HEK293 (cell line): ENCODE results near the gene CRACDL.

Source experiments
- CTCF ChIA-PET: fragments of 350-600 bp; formaldehyde crosslinking; extraction: SDS; loops from one replicate; lab custom pipeline; 2021; ENCODE audit warnings: antibody characterized with exemption; lab: Yijun Ruan, JAX
- POLR2A ChIA-PET: fragments of 300-600 bp; formaldehyde crosslinking; extraction: SDS; loops from one replicate; lab custom pipeline; 2020; ENCODE audit warnings: antibody characterized with exemption, inconsistent platforms; lab: Yijun Ruan, JAX
- H3K27ac ChIP-seq: fragments of 200-500 bp; sonication (Bioruptor generic); 2 replicates; pipeline ENCODE4 v1.5.1; 2014; ENCODE audit warnings: low read depth, low read length, control low read depth, inconsistent platforms; ENCODE audit errors: extremely low read depth
- H3K36me3 ChIP-seq, 2 experiments: fragments of 200-500 bp in 1 of 2; sonication (Bioruptor generic) in 1 of 2; 1 replicate in 1 of 2; 2 replicates in 1 of 2; pipeline ENCODE4 v1.5.1; 2014 to 2017; ENCODE audit warnings: inconsistent platforms in 2 of 2, low read length in 2 of 2; ENCODE audit not compliant: control insufficient read depth in 2 of 2, insufficient read depth in 1 of 2
- H3K4me1 ChIP-seq: fragments of 200-500 bp; sonication (Bioruptor generic); 2 replicates; pipeline ENCODE4 v1.5.1; 2014; ENCODE audit warnings: mild to moderate bottlenecking, low read length, inconsistent platforms; ENCODE audit not compliant: control insufficient read depth, insufficient read depth
- H3K4me3 ChIP-seq: 2 replicates; pipeline ENCODE4 v1.5.1; 2011; ENCODE audit warnings: low read depth, mild to moderate bottlenecking, control low read depth, low read length, moderate library complexity
- H3K9me3 ChIP-seq: fragments of 200-500 bp; sonication (Bioruptor generic); 2 replicates; pipeline ENCODE4 v1.5.1; 2014; ENCODE audit warnings: low read depth, low read length, inconsistent platforms; ENCODE audit not compliant: control insufficient read depth, insufficient read depth
- AEBP2 ChIP-seq: fragments of 450-650 bp; formaldehyde crosslinking; IDR thresholded peaks from 2 replicates; pipeline ENCODE4 v1.5.1; 2016; ENCODE audit warnings: missing biosample characterization, missing genetic modification characterization, borderline replicate concordance
- BCL11A ChIP-seq: fragments of 450-650 bp; formaldehyde crosslinking; IDR thresholded peaks from 2 replicates; pipeline ENCODE4 v1.5.1; 2016; ENCODE audit warnings: low read depth, missing biosample characterization, missing genetic modification characterization
- BCL11B ChIP-seq: fragments of 450-650 bp; formaldehyde crosslinking; IDR thresholded peaks from 2 replicates; pipeline ENCODE4 v1.5.1; 2016; ENCODE audit warnings: low read depth, missing biosample characterization, missing genetic modification characterization
- ELK4 ChIP-seq: IDR thresholded peaks from 2 replicates; pipeline ENCODE4 v1.6.1; 2011; ENCODE audit warnings: mild to moderate bottlenecking, low read depth, low read length, borderline replicate concordance
- HOXD13 ChIP-seq: sonication (generic); formaldehyde crosslinking; IDR thresholded peaks from 2 replicates; pipeline ENCODE4 v1.8.0; 2022; ENCODE audit warnings: missing genetic modification reagents, borderline replicate concordance
- IKZF3 ChIP-seq: fragments of 450-650 bp; IDR thresholded peaks from 2 replicates; pipeline ENCODE4 v1.5.0; 2018; ENCODE audit warnings: missing biosample characterization, mild to moderate bottlenecking, missing genetic modification characterization, moderate library complexity
- INSM2 ChIP-seq: fragments of 450-650 bp; formaldehyde crosslinking; IDR thresholded peaks from 2 replicates; pipeline ENCODE4 v1.5.1; 2016; ENCODE audit warnings: missing biosample characterization, missing genetic modification characterization
- MEIS1 ChIP-seq: sonication (generic); formaldehyde crosslinking; IDR thresholded peaks from 2 replicates; pipeline ENCODE4 v1.8.1; 2022; ENCODE audit warnings: missing genetic modification reagents, mild to moderate bottlenecking, borderline replicate concordance
- ZBTB20 ChIP-seq: fragments of 450-650 bp; formaldehyde crosslinking; IDR thresholded peaks from 2 replicates; pipeline ENCODE4 v1.5.1; 2016; ENCODE audit warnings: missing biosample characterization, missing genetic modification characterization
- ZNF221 ChIP-seq: fragments of 450-650 bp; formaldehyde crosslinking; IDR thresholded peaks from 2 replicates; pipeline ENCODE4 v1.5.1; 2017; ENCODE audit warnings: missing biosample characterization, missing genetic modification characterization, borderline replicate concordance
- ZNF274 ChIP-seq, 2 experiments: fragments of 200-500 bp in 1 of 2; fragments of 450-650 bp in 1 of 2; sonication (Bioruptor generic) in 1 of 2; formaldehyde crosslinking in 1 of 2; IDR thresholded peaks; 2 replicates each; pipeline versions ENCODE4 v1.5.1 to v1.6.1; 2014 to 2016; ENCODE audit warnings: borderline replicate concordance in 1 of 2, inconsistent platforms in 1 of 2, low read length in 1 of 2, missing biosample characterization in 1 of 2, missing genetic modification characterization in 1 of 2
- ZNF426 ChIP-seq: fragments of 450-650 bp; formaldehyde crosslinking; IDR thresholded peaks from 2 replicates; pipeline ENCODE4 v1.5.1; 2017; ENCODE audit warnings: missing biosample characterization, missing genetic modification characterization, mild to moderate bottlenecking, inconsistent platforms, moderate library complexity
- ZNF518A ChIP-seq: fragments of 450-650 bp; formaldehyde crosslinking; conservative IDR thresholded peaks from 2 replicates; pipeline ENCODE4 v1.5.1; 2016; ENCODE audit warnings: low read depth, missing biosample characterization, missing genetic modification characterization
- ZNF623 ChIP-seq: fragments of 450-650 bp; formaldehyde crosslinking; IDR thresholded peaks from 2 replicates; pipeline ENCODE4 v1.5.1; 2016; ENCODE audit warnings: missing biosample characterization, missing genetic modification characterization
- ZNF791 ChIP-seq: fragments of 450-650 bp; formaldehyde crosslinking; IDR thresholded peaks from 2 replicates; pipeline ENCODE4 v1.5.1; 2016; ENCODE audit warnings: missing biosample characterization, missing genetic modification characterization
- TF ChIP-seq, protein P1 (sequence below): fragments of 450-650 bp; formaldehyde crosslinking; IDR thresholded peaks from 2 replicates; pipeline ENCODE4 v1.5.1; 2016; ENCODE audit warnings: missing biosample characterization, missing genetic modification characterization, borderline replicate concordance
- TF ChIP-seq, protein P2 (sequence below): fragments of 450-650 bp; formaldehyde crosslinking; IDR thresholded peaks from 2 replicates; pipeline ENCODE4 v1.5.1; 2016; ENCODE audit warnings: missing biosample characterization, missing genetic modification characterization

CRACDL gene

DNA sequence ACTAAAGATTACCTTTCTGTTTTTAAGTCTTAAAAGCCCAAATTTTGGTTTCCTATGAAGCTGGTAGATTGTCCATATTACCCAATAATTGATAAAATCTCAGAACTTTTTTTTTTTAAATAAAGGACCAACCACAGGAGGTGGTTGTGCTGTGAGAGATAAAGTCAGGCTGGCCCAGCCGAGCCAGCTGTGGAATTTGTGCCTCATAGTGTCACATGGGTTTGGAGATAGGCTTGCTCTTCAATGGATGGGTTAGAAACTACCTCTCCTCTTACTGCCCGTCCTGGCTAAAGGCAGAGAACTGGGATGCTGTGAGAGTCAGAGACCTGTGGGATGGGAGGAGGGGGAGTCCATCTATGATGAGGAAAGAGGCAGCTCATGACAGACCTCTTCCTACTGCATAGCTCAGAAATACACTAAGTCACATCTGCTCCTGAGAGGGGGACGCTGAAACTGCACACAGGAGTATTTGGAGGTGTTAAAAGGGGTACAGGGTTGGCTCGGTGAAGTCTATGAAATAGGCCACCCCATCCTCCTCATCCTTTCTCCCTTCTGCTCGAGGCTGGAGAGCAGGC lies 105.4 kb downstream of the CRACDL start (continued):
- TF ChIP-seq, protein P1, sequence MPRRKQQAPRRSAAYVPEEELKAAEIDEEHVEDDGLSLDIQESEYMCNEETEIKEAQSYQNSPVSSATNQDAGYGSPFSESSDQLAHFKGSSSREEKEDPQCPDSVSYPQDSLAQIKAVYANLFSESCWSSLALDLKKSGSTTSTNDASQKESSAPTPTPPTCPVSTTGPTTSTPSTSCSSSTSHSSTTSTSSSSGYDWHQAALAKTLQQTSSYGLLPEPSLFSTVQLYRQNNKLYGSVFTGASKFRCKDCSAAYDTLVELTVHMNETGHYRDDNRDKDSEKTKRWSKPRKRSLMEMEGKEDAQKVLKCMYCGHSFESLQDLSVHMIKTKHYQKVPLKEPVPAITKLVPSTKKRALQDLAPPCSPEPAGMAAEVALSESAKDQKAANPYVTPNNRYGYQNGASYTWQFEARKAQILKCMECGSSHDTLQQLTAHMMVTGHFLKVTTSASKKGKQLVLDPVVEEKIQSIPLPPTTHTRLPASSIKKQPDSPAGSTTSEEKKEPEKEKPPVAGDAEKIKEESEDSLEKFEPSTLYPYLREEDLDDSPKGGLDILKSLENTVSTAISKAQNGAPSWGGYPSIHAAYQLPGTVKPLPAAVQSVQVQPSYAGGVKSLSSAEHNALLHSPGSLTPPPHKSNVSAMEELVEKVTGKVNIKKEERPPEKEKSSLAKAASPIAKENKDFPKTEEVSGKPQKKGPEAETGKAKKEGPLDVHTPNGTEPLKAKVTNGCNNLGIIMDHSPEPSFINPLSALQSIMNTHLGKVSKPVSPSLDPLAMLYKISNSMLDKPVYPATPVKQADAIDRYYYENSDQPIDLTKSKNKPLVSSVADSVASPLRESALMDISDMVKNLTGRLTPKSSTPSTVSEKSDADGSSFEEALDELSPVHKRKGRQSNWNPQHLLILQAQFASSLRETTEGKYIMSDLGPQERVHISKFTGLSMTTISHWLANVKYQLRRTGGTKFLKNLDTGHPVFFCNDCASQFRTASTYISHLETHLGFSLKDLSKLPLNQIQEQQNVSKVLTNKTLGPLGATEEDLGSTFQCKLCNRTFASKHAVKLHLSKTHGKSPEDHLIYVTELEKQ (tag by site-specific recombination): no peak
- no peak for TF ChIP-seq ZNF221 (tag by site-specific recombination)
- TF ChIP-seq ZNF791: no peak
- TF ChIP-seq HOXD13 (CRISPR knock-in tag): no peak
- no peak for TF ChIP-seq ZNF518A (tag by site-specific recombination)
- no peak for TF ChIP-seq INSM2
- TF ChIP-seq BCL11A (tag by site-specific recombination): no peak
- TF ChIP-seq BCL11B (tag by site-specific recombination): no peak
- TF ChIP-seq ZNF274 (IDR thresholded peaks at IDR 0.05; ENCODE audit: low read length): no peak
- TF ChIP-seq ZNF274 (tag by site-specific recombination; IDR thresholded peaks at IDR 0.05; ENCODE audit: borderline replicate concordance): no peak
- TF ChIP-seq, protein P2, sequence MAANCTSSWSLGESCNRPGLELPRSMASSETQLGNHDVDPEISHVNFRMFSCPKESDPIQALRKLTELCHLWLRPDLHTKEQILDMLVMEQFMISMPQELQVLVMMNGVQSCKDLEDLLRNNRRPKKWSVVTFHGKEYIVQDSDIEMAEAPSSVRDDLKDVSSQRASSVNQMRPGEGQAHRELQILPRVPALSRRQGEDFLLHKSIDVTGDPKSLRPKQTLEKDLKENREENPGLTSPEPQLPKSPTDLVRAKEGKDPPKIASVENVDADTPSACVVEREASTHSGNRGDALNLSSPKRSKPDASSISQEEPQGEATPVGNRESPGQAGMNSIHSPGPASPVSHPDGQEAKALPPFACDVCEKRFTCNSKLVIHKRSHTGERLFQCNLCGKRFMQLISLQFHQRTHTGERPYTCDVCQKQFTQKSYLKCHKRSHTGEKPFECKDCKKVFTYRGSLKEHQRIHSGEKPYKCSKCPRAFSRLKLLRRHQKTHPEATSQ (tag by site-specific recombination): no peak
- TF ChIP-seq, all 188 proteins: peak for 0

DNA sequence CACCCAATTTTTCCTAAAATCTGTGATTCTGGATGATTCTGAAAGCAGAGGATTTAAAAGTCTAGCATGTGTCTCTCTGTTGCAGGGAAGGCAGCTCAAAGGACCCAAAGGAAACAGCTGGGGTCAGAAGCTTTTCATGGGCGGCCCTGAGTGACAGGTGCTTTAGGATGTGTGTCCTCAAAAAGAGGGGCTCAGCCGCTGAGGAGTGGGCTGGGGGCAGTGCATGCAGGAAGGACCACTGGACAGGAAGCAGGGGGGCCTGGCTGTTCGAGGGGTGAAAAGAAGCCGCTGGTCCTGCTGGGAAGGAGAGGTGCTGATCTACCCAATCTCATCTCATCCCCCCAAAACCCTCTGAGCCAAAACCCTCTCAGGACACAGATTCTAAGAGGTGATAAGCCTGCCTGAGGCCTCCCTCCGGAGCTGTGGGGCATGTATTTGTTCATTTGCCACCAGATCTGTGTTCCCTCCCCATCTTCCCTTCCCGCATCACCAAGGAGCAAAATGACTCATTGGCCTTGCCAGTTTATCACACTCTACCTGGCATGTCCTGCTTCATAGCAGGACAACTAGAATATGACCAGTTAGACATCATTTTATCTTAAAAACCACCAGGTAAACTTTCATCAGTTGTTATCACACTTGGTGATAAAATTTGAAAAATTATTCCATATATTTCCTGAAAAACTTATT lies 106.3 kb downstream of the CRACDL start:
- Histone ChIP-seq H3K27ac (no peak overlapping the region), H3K36me3 (no peaks in the 10 kb centered on the region), H3K9me3 (no peaks in the 10 kb centered on the region), H3K4me3 (no peak overlapping the region), H3K4me1 (no peaks in the 10 kb centered on the region)
- ChIA-PET POLR2A (interaction anchor here (0.6 kb wide), 1 partner anchor 13 kb away, joined by 3 read pairs; no protein-coding TSS in a partner anchor), CTCF (interaction anchor here (0.7 kb wide), 1 partner anchor 176 kb away, joined by 3 read pairs; no protein-coding TSS in a partner anchor)
- TF ChIP-seq ELK4: no peak
- TF ChIP-seq MEIS1 (CRISPR knock-in tag): no peak
- TF ChIP-seq ZBTB20 (tag by site-specific recombination): no peak
- TF ChIP-seq AEBP2 (tag by site-specific recombination): no peak
- TF ChIP-seq ZNF426 (tag by site-specific recombination): no peak
- no peak for TF ChIP-seq IKZF3
- TF ChIP-seq ZNF623 (tag by site-specific recombination): no peak
- TF ChIP-seq, all 188 proteins: peak for 0
